CD4-positive, alpha-beta memory T cell (primary cell): ENCODE data around the gene TSPYL1. TPM values are rescaled to one million over a fixed set of nuclear protein-coding genes. Genes with fewer than 3 reads are reported as not detected.

Experiments
- CTCF ChIA-PET: fragments of 350-600 bp; sonication (Branson Sonifier 250); formaldehyde crosslinking; loops from one replicate; lab custom pipeline; 2021; ENCODE audit warnings: inconsistent platforms; ENCODE audit not compliant: partially characterized antibody; lab: Charles Lee
- POLR2A ChIA-PET: fragments of 350-600 bp; sonication (Branson Sonifier 250); formaldehyde crosslinking; loops from one replicate; lab custom pipeline; 2021; ENCODE audit not compliant: partially characterized antibody; lab: Charles Lee
- DNase-seq, 5 donors: peaks; one replicate each; pipeline versions ENCODE4 v3.0.0 to v3.0.0-alpha.2; 2020 to 2022; ENCODE audit warnings: mixed read lengths in 1 of 5
- H3K27ac ChIP-seq: one replicate; pipeline ENCODE4 v1.7.0; 2013; ENCODE audit warnings: low read depth, low read length
- H3K27me3 ChIP-seq: 2 replicates; pipeline ENCODE4 v1.7.0; 2013; ENCODE audit warnings: mild to moderate bottlenecking, low read length, moderate library complexity; ENCODE audit not compliant: insufficient read depth
- H3K36me3 ChIP-seq: 2 replicates; pipeline ENCODE4 v1.7.0; 2013; ENCODE audit warnings: mild to moderate bottlenecking, low read length, moderate library complexity; ENCODE audit not compliant: insufficient read depth
- H3K4me1 ChIP-seq: 2 replicates; pipeline ENCODE4 v1.7.0; 2013; ENCODE audit warnings: mild to moderate bottlenecking, low read length, moderate library complexity; ENCODE audit not compliant: insufficient read depth
- H3K4me3 ChIP-seq, 2 donors: one replicate each; pipeline ENCODE4 v1.7.0; 2013; ENCODE audit warnings: low read length in 2 of 2, mild to moderate bottlenecking in 1 of 2
- H3K9me3 ChIP-seq, 2 donors: one replicate each; pipeline ENCODE4 v1.7.0; 2013; ENCODE audit warnings: low read length in 2 of 2, control low read depth in 1 of 2; ENCODE audit not compliant: control insufficient read depth in 1 of 2
- H3K27ac Mint-ChIP-seq, 7 donors: one replicate each; pipeline ENCODE4 v1.8.0; 2020 to 2021; ENCODE audit warnings: mixed read lengths in 7 of 7, mild to moderate bottlenecking in 6 of 7, inconsistent platforms in 3 of 7, moderate library complexity in 3 of 7
- H3K27me3 Mint-ChIP-seq, 2 donors: one replicate each; pipeline ENCODE4 v1.8.0; 2020 to 2021; ENCODE audit warnings: mixed read lengths in 2 of 2
- H3K36me3 Mint-ChIP-seq, 2 donors: one replicate each; pipeline ENCODE4 v1.8.0; 2020 to 2021; ENCODE audit warnings: mixed read lengths in 2 of 2, inconsistent platforms in 1 of 2, mild to moderate bottlenecking in 1 of 2
- H3K4me1 Mint-ChIP-seq, 4 donors: one replicate each; pipeline ENCODE4 v1.8.0; 2020 to 2021; ENCODE audit warnings: mixed read lengths in 4 of 4, mild to moderate bottlenecking in 1 of 4
- H3K4me3 Mint-ChIP-seq, 8 donors: one replicate each; pipeline ENCODE4 v1.8.0; 2020 to 2021; ENCODE audit warnings: mixed read lengths in 8 of 8, mild to moderate bottlenecking in 7 of 8, moderate library complexity in 6 of 8, inconsistent platforms in 3 of 8
- H3K9me3 Mint-ChIP-seq, 8 donors: one replicate each; pipeline ENCODE4 v1.8.0; 2020 to 2021; ENCODE audit warnings: mixed read lengths in 8 of 8, mild to moderate bottlenecking in 5 of 8, inconsistent platforms in 3 of 8, moderate library complexity in 1 of 8
- intact Hi-C: fragments of 100-400 bp; cut with micrococcal nuclease; formaldehyde crosslinking; loops from one replicate; pipeline ENCODE4 v1.15.1; 2023
- polyA plus RNA-seq, 2 donors: library from polyadenylated mRNA; unstranded; fragments of 300-500 nt; fragmentation: Illumina TruSeq; gene quantifications; one replicate each; pipeline ENCODE4 v1.2.3, GENCODE V29; 2021
- total RNA-seq, 2 experiments: library from RNA; stranded (reverse); gene quantifications; one replicate each; pipeline ENCODE4 v1.2.3, GENCODE V29; 2021

Gene TSPYL1
- total and polyA plus RNA-seq, 4 experiments from 2014 or later, result 41.8 to 109 (median 84.4) TPM

- Mint-ChIP-seq H3K27me3 (no peaks in the 10 kb centered on the region), H3K27ac (no peak overlapping the region)
- intact Hi-C loops, result no loop called here
These were observed 29.3 kb upstream of the TSPYL1 start for GRCh38 chr6:116309001-116309400.

GRCh38 chr6:116307633-116308032, 27.9 kb upstream of the TSPYL1 start:
- POLR2A ChIA-PET, result no interaction called here
- H3K27ac ChIP-seq, result no peak overlapping the region
- no peaks in the 10 kb centered on the region for H3K27me3 Mint-ChIP-seq

More at GRCh38 chr6:116309001-116309400, 29.3 kb upstream of the TSPYL1 start:
- ChIA-PET POLR2A (no interaction called here), CTCF (no interaction called here)
- Histone ChIP-seq H3K27ac (no peak overlapping the region), H3K9me3 (no peaks in the 10 kb centered on the region), H3K36me3 (no peaks in the 10 kb centered on the region), H3K27me3 (no peaks in the 10 kb centered on the region), H3K4me1 (no peaks in the 10 kb centered on the region), H3K4me3 (no peak overlapping the region)
- H3K36me3 Mint-ChIP-seq, result peaks cover 5 to 13% of the 10 kb centered on the region in 2 donors
- H3K4me1 Mint-ChIP-seq, result no peaks in the 10 kb centered on the region
- DNase-seq, result no peak
- H3K9me3 Mint-ChIP-seq, result peaks cover 0 to 3% (median 0%) of the 10 kb centered on the region in 8 donors
- no peak overlapping the region for H3K4me3 Mint-ChIP-seq

GRCh38 chr6:116307001-116307400, 27.3 kb upstream of the TSPYL1 start:
- Histone ChIP-seq H3K36me3 (no peaks in the 10 kb centered on the region), H3K27me3 (no peaks in the 10 kb centered on the region), H3K9me3 (no peaks in the 10 kb centered on the region), H3K27ac (no peak overlapping the region), H3K4me1 (no peaks in the 10 kb centered on the region), H3K4me3 (no peak overlapping the region)
- H3K9me3 Mint-ChIP-seq, result peaks cover 0 to 3% (median 0%) of the 10 kb centered on the region in 8 donors
- H3K27me3 Mint-ChIP-seq, result no peaks in the 10 kb centered on the region
- peaks cover 5 to 13% of the 10 kb centered on the region in 2 donors for H3K36me3 Mint-ChIP-seq
- DNase-seq, result no peak
- H3K27ac Mint-ChIP-seq, result no peak overlapping the region
- no peak overlapping the region for H3K4me3 Mint-ChIP-seq
- no peaks in the 10 kb centered on the region for H3K4me1 Mint-ChIP-seq
- CTCF ChIA-PET, result interaction anchor here (3.1 kb wide), 1 partner anchor 19 kb away, joined by 12 read pairs; no protein-coding TSS in a partner anchor
- intact Hi-C loops, result no loop called here
- POLR2A ChIA-PET, result no interaction called here

More at GRCh38 chr6:116307633-116308032, 27.9 kb upstream of the TSPYL1 start:
- Mint-ChIP-seq H3K4me1 (no peaks in the 10 kb centered on the region), H3K4me3 (no peak overlapping the region), H3K9me3 (peaks cover 0 to 3% (median 0%) of the 10 kb centered on the region in 8 donors), H3K27ac (no peak overlapping the region), H3K36me3 (peaks cover 5 to 13% of the 10 kb centered on the region in 2 donors)
- Histone ChIP-seq H3K4me1 (no peaks in the 10 kb centered on the region), H3K36me3 (no peaks in the 10 kb centered on the region), H3K27me3 (no peaks in the 10 kb centered on the region), H3K9me3 (no peaks in the 10 kb centered on the region), H3K4me3 (no peak overlapping the region)
- CTCF ChIA-PET, result interaction anchor here (1.1 kb wide), 1 partner anchor 20 kb away, joined by 4 read pairs; no protein-coding TSS in a partner anchor
- DNase-seq, result no peak
- intact Hi-C loops, result no loop called here

- Mint-ChIP-seq H3K27ac (peak overlapping the region in 1 of 7 donors; percentile 58), H3K36me3 (peaks cover 0 to 12% of the 10 kb centered on the region in 2 donors), H3K27me3 (no peaks in the 10 kb centered on the region), H3K4me3 (no peak overlapping the region), H3K9me3 (no peaks in the 10 kb centered on the region), H3K4me1 (no peaks in the 10 kb centered on the region)
- ChIA-PET CTCF (interaction anchor here (3.1 kb wide), 1 partner anchor 17 kb away, joined by 12 read pairs; no protein-coding TSS in a partner anchor), POLR2A (no interaction called here)
- Histone ChIP-seq H3K4me3 (no peak overlapping the region), H3K27me3 (no peaks in the 10 kb centered on the region), H3K27ac (no peak overlapping the region), H3K36me3 (no peaks in the 10 kb centered on the region), H3K9me3 (no peaks in the 10 kb centered on the region), H3K4me1 (no peaks in the 10 kb centered on the region)
- intact Hi-C loops, result no loop called here
- no peak for DNase-seq
These were observed 24.9 kb upstream of the TSPYL1 start for GRCh38 chr6:116304538-116305097.

GRCh38 chr6:116301104-116301503, 21.4 kb upstream of the TSPYL1 start:
- DNase-seq, result no peak
- CTCF ChIA-PET, result no interaction called here
- Mint-ChIP-seq H3K9me3 (peaks cover 0 to 8% (median 4%) of the 10 kb centered on the region in 8 donors), H3K4me3 (no peak overlapping the region), H3K4me1 (no peaks in the 10 kb centered on the region), H3K36me3 (peaks cover 0 to 15% of the 10 kb centered on the region in 2 donors), H3K27ac (no peak overlapping the region), H3K27me3 (no peaks in the 10 kb centered on the region)
- no peak overlapping the region for H3K4me3 ChIP-seq
- intact Hi-C loops, result no loop called here
- no peaks in the 10 kb centered on the region for H3K36me3 ChIP-seq
- H3K9me3 ChIP-seq, result no peaks in the 10 kb centered on the region
- no peak overlapping the region for H3K27ac ChIP-seq
- H3K4me1 ChIP-seq, result no peaks in the 10 kb centered on the region
- H3K27me3 ChIP-seq, result no peaks in the 10 kb centered on the region
- POLR2A ChIA-PET, result no interaction called here

- Mint-ChIP-seq H3K4me3 (no peak overlapping the region), H3K36me3 (peaks cover 0 to 15% of the 10 kb centered on the region in 2 donors), H3K27ac (no peak overlapping the region), H3K4me1 (no peaks in the 10 kb centered on the region), H3K9me3 (peaks cover 0 to 8% (median 4%) of the 10 kb centered on the region in 8 donors), H3K27me3 (no peaks in the 10 kb centered on the region)
- Histone ChIP-seq H3K27ac (no peak overlapping the region), H3K27me3 (no peaks in the 10 kb centered on the region), H3K4me3 (no peak overlapping the region), H3K4me1 (no peaks in the 10 kb centered on the region), H3K9me3 (no peaks in the 10 kb centered on the region), H3K36me3 (no peaks in the 10 kb centered on the region)
- intact Hi-C loops, result no loop called here
- ChIA-PET POLR2A (no interaction called here), CTCF (no interaction called here)
- DNase-seq, result no peak
These were observed 20.8 kb upstream of the TSPYL1 start for GRCh38 chr6:116300566-116300965.

GRCh38 chr6:116298973-116299372, 19.2 kb upstream of the TSPYL1 start:
- CTCF ChIA-PET, result interaction anchor here (0.8 to 2.6 kb wide), 3 partner anchors 10 to 235 kb away, joined by 3 to 10 read pairs (median 3); no protein-coding TSS in a partner anchor
- no peak overlapping the region for H3K4me3 Mint-ChIP-seq
- no peak overlapping the region for H3K4me3 ChIP-seq
- H3K4me1 Mint-ChIP-seq, result no peaks in the 10 kb centered on the region
- POLR2A ChIA-PET, result no interaction called here
- H3K27me3 Mint-ChIP-seq, result no peaks in the 10 kb centered on the region
- H3K4me1 ChIP-seq, result no peaks in the 10 kb centered on the region
- no peaks in the 10 kb centered on the region for H3K9me3 ChIP-seq
- H3K27ac Mint-ChIP-seq, result no peak overlapping the region
- no peaks in the 10 kb centered on the region for H3K27me3 ChIP-seq
- H3K36me3 Mint-ChIP-seq, result peaks cover 0 to 15% of the 10 kb centered on the region in 2 donors
- H3K36me3 ChIP-seq, result no peaks in the 10 kb centered on the region
- no peak overlapping the region for H3K27ac ChIP-seq
- no peak for DNase-seq
- peaks cover 0 to 8% (median 4%) of the 10 kb centered on the region in 8 donors for H3K9me3 Mint-ChIP-seq
- intact Hi-C loops, result no loop called here
